ENCODE results near the gene HS3ST5.

DNA sequence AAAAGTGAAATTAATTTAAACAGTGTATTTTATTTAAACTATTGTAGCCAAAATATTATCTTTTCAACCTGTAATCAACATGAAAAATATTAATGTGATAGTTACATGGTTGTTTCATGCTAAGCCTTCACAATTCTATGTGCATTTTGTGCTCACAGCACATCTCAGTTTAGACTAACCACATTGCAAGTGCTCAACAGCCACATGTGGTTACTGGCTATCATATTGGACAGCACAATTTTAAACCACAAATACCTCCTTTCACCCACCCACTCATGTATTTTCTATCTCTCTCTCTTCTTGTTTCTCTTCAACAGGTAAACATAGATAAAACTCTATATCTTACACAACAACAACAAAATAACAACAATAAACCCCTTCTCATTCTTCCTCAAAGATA, 12.5 kb upstream of the HS3ST5 start:
- TF ChIP-seq, protein P1, sequence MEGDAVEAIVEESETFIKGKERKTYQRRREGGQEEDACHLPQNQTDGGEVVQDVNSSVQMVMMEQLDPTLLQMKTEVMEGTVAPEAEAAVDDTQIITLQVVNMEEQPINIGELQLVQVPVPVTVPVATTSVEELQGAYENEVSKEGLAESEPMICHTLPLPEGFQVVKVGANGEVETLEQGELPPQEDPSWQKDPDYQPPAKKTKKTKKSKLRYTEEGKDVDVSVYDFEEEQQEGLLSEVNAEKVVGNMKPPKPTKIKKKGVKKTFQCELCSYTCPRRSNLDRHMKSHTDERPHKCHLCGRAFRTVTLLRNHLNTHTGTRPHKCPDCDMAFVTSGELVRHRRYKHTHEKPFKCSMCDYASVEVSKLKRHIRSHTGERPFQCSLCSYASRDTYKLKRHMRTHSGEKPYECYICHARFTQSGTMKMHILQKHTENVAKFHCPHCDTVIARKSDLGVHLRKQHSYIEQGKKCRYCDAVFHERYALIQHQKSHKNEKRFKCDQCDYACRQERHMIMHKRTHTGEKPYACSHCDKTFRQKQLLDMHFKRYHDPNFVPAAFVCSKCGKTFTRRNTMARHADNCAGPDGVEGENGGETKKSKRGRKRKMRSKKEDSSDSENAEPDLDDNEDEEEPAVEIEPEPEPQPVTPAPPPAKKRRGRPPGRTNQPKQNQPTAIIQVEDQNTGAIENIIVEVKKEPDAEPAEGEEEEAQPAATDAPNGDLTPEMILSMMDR (IDR thresholded peaks at IDR 0.05) = no peak
- TF ChIP-seq POLR2A (IDR thresholded peaks at IDR 0.05) = no peak

All from prostate gland (tissue), 2 donors.